ENCODE data around the gene NTNG1.

NTNG1 gene

DNA sequence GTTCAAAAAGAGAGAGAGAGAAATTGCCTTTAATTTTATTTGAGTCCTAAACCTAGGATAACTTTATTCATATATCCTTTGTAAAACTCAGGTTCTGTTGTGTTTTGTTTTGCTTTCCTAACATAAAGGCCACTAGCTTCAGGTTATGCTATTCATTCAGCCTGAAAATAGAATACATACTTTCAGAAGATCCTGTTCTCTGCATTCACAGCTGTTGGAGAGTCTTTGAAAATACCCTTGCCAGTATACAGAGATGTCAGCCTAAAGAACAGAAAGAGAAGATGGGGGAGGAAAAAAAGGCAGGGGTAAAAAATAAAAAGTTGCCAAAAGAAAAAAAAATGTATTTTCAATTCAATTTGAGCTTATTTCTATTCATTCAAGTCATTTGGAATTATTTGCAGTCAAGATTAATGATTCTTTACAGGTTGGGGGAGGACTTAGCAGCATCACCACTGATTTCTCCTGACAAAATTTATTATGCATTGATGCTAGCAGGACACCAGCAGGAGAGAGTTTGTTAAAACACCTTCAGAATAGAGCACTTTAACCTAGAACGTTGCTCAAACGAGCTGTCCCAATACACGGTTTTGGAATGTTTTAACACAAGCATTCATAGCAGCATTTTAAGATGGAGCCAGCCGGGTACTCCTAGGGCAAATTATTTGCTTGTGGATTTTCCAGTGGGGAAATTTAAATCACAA lies 318.5 kb downstream of the NTNG1 start:
- DNase-seq (ENCODE audit: low read depth): no peak

DNA sequence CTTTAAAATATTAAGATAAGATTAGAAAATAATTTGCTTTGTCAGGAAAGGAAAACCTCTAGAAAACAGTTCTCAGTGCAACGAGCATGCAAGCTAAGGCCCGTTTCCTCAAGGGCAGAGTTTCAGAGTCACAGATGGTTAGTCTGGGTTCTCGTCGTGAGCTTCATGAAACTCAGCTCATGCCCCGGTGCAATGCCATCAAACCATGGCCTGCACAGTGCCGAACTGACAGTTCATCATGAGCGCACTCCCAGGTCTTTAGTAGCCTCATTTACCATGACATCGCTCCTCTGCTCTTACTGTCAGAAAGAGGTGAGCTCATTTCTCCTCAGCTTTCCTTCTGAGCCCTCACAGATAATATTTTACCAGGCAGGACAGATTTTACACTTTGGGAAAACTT lies 319.2 kb downstream of the NTNG1 start:
- DNase-seq (ENCODE audit: low read depth): no peak

DNA sequence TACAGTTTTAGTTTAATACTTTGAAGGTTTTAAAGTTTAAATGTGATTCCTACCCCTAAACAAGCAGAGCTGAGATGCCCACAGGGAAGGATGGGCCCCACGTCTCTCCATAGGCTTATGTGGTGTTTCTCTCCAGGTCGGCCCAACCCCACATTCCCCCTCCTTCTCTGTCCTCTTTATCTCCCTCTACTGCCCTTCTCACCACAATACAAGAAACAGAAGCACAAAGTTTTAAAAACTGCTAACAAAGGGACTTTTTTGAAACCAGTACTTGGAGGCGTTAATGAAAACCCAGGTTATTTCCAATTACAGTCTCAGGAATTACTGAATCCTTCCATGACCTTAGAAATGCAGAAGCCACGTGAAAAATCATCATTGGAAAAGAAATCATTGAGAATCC lies 324.0 kb downstream of the NTNG1 start:
- no peak for DNase-seq (ENCODE audit: low read depth)

DNA sequence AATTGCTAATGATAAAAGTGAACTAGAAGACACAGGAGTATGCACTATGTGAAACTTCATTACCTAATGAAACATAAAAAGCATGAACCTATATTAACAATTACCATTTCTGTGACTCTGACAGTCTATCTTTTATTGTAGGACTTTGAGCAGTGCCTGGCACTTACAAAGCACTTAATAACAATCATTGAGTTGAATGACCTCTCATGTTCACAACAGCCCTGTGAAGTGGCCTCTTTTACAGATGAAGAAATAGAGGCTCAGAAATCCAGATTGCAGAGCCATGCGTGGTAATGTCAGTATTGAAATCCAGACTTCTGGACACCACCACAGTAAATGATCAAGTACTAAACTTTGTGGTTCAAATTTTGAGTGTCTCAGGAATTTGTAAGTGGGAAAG lies 326.4 kb downstream of the NTNG1 start:
- no peak for DNase-seq (ENCODE audit: low read depth)

DNA sequence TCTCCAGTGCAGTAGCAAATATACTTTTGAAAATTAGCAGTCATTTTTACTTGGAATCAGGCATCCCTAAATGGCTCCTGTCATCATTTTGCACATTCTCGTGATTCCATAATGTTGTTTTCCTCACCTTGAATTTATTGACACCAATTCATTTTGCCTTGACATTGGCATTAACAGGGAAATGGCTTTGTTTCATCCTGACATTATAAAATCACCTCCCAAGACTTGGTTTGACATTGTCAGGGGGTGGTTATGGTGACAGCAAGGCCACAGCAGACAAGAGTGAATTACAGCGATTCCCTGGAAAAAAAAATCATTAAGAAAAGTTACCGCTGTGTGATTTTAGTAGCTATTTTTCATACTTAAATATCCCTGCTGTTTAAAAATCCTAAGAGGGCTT lies 327.0 kb downstream of the NTNG1 start:
- DNase-seq (ENCODE audit: low read depth): no peak

DNA sequence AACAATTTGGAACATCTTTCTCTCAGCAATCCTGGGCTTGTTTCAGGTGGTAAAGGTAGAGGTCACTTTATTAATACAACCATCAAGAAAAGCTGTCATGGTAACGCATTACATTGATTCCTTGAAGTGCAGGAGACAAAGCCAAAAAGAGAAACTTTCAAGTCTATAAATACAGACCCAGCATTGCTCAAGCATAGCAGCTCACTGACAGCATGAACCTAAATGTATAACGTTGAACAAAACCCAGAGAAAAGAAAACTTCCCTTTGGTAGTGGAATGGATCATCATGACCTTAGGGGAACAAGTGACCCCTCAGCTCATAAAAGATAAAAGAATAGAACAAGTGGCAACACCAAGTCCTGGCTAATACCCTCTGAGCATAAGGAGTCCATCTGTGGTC lies 332.2 kb downstream of the NTNG1 start:
- DNase-seq (ENCODE audit: low read depth): no peak

DNA sequence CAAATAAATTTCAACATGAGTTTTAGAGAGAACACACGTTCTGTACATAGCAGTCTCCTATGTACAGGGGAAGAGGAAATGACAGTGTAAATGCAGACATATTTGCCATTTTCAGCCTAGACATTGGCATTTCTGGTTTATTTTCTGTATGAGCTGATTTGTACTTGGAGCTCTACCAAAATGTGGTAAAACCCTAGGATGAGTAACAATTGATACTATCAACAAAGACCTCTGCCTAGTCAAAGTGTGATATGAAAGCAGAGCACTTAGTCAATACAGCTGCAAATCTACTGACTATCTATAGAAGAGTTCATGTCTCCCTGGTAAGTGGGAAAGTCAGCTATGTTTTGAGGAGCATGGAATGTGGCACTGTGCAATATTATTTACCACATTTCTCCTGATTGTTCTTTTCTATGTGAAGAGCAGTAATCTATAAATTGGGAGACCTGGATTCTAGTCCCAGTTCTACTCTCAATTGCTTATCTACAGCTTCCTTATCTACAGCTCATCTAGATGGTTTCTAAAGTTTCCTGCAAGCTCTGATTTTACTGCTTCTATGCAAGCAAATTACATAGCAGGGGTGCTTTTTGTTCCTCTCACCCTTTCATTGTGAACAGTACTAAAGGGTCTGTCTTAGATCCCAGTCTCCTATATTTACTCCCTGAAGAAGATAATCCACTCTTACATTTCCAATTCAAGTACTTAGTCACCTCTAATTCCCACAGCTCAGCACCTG lies 334.2 kb downstream of the NTNG1 start:
- DNase-seq (ENCODE audit: low read depth): no peak

DNA sequence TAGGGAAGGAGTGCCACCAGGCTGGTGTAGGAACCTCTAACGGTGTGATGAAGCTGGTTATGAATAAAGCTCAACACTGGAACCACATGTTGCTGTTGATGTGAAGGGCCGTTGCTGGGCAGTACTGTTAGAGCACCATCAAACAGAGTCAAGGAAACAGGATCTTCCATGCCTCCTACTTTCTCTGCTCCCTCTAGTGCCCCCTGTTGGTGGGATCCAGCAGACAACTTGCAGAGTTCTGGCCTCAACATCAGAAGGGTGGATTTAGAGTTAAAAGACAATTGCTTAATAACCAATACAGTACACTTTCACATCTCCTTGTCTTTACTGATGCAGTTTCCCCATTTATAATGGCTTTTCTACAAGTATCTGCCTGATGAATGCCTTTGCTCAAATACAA lies 336.4 kb downstream of the NTNG1 start:
- DNase-seq (ENCODE audit: low read depth): no peak

DNA sequence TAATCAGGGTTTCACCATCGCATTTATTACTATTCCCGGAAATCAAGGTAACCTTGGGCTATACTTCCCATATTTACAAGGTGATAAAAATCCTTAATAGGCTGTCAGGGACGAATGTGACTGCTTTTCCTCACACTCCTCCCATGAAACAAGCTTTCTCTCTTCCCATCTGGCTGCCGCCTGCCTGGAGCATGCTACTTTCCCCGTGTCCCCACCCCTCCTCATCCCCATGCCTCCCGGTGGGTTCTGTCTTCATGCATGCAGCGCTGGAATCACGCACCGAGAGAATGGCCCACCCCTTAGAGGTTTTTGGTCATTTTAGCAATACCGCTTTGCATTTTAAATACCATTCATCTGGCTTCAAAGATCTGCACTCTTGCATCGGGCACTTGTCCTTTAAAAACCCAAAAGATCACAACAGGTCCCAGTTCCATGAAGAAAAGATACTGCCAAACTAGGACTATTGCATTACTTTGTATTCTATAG lies 339.1 kb downstream of the NTNG1 start:
- DNase-seq (ENCODE audit: low read depth): no peak

DNA sequence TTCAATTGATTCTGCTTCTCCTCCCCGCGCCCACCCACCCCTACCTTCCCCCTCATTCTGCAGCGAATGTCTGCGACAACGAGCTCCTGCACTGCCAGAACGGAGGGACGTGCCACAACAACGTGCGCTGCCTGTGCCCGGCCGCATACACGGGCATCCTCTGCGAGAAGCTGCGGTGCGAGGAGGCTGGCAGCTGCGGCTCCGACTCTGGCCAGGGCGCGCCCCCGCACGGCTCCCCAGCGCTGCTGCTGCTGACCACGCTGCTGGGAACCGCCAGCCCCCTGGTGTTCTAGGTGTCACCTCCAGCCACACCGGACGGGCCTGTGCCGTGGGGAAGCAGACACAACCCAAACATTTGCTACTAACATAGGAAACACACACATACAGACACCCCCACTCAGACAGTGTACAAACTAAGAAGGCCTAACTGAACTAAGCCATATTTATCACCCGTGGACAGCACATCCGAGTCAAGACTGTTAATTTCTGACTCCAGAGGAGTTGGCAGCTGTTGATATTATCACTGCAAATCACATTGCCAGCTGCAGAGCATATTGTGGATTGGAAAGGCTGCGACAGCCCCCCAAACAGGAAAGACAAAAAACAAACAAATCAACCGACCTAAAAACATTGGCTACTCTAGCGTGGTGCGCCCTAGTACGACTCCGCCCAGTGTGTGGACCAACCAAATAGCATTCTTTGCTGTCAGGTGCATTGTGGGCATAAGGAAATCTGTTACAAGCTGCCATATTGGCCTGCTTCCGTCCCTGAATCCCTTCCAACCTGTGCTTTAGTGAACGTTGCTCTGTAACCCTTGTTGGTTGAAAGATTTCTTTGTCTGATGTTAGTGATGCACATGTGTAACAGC lies 339.9 kb downstream of the NTNG1 start:
- DNase-seq (ENCODE audit: low read depth): no peak

DNA sequence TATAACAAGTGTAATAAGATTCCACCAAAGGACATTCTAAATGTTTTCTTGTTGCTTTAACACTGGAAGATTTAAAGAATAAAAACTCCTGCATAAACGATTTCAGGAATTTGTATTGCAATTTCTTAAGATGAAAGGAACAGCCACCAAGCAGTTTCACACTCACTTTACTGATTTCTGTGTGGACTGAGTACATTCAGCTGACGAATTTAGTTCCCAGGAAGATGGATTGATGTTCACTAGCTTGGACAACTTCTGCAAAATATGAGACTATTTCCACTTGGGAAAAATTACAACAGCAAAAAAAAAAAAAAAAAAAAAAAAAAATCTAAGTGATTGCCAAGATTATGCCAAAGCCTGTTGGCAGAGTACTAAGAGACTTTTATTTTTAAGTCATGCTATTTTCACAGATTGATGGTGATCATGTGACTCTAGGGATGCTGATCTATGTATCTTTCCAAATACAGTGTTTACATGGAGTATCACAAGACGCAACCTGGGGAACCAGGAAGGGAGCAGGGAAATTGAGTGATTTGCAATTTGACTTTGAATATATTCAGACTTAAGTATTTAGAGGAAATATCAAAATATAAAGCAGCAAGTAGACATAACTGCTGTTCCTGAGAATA lies 341.0 kb downstream of the NTNG1 start:
- DNase-seq (ENCODE audit: low read depth): no peak

DNA sequence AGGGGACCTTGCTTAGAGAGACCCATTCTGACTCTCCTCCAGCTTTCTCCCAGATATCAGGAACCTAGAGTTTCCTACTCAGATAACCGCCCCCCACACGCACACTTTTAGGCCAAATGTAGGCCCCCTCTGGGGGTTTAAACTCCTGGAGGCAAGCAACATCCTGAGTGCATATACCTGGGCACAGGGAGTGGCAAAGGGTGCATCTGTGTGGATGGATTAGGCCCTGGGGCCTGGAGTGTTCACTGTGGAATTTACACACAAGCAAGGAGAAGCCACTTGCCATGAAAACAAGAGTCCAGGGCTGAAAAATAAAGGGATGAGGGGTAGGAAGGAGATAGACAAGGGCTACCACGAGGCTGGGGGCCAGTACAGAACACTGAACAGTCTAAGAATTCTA lies 343.1 kb downstream of the NTNG1 start:
- no peak for DNase-seq (ENCODE audit: low read depth)

DNA sequence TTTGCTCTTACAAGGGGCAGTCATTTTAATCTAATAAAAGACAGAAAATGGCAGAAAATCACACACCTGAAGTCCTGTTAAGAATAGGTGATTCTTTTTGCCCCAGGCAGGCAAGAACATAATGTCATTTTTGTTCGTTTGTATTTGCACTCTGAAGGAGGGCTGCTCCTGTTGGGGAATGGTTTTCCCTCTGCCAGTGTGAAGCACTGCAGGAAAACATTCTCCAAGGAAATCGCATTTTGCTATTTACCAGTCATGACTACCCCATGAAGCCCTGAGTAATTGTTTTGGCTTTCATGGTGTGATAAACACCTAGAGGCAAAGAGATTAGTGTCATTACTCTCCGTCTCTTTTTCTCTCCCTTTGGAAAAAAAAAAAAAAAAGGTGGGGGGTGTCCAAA lies 345.5 kb downstream of the NTNG1 start:
- DNase-seq (ENCODE audit: low read depth): no peak

DNA sequence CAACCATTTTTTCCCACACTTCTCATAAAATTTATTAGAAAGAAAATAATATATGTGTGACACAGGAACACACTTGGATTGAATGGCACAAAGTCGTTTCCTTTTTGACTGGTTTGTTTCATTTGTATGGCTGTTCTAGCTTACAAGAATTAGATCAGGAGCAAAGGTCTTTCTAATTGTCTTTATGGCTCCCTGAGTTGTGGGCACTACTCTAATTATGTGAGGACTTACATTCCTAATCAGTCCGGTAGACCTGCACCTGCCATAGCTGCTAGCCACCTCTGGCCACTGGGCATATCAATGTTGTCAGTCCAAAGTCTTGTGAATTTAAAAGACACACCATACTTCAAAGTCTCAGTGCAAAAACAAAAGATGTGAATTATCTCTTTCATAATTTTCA lies 346.7 kb downstream of the NTNG1 start:
- no peak for DNase-seq (ENCODE audit: low read depth)

DNA sequence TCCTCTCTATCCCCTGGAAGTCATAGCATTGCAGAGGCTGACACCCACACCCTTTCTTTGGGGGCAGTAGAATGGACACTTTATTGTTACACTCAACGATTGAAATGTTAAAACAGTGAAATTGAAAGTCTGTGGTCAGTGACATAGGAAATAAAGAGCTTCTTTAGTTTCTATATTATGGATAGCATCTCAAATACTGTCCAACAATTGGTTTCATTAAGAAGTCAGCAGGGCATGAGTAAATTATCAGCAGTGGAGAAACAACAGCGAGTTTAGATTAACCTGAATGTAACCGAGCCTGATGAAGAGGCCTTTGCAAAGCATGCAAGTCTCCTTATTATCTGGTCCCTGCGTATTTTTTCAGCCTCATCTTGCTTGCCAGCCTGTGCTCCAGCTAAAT lies 350.7 kb downstream of the NTNG1 start:
- no peak for DNase-seq (ENCODE audit: low read depth)

DNA sequence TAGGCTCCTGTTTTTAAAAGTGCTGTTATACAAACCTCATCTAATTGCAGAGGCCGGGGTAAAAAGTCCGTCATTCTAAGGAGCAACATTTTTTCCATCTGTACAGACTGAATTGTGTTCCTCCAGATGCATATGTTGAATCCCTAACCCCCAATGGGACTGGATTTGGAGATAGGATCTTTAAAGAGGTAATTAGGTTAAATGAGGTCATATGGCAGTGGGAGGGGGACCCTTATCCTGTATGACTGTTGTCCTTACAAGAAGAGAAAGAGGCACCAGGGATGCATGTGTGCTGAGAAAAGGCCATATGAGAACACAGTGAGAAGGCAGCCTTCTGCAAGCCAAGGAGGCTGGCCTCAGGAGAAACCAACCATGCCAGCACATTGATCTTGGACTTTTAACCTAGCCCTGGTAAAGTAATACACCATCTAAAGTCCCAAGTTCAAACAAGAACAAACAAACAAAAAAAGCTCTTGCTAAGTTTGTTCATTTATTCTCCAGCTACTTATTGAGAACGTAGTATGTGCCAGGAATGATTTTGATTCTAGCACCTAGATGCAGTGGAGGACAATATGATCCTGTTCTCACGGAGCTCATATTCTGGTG lies 352.4 kb downstream of the NTNG1 start:
- DNase-seq (ENCODE audit: low read depth): no peak

DNA sequence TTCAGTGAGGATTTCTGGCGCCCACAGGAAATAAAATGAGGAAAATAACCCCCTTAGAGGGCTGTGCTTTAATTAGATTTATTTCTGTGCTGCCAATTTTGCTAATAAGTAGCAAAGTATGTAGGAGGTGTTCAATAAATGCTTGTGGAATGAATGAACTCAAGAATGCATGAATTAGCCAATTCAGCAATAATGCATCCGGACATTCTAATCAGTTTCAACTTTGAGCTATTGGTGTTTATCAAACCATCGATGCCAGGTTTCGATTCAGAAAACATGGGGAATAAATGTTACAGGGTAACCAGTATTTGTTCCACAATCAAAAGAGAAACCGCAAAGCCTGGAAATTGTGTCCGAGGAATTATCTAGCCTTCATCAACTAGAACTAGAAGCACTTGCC lies 353.2 kb downstream of the NTNG1 start:
- no peak for DNase-seq (ENCODE audit: low read depth)

DNA sequence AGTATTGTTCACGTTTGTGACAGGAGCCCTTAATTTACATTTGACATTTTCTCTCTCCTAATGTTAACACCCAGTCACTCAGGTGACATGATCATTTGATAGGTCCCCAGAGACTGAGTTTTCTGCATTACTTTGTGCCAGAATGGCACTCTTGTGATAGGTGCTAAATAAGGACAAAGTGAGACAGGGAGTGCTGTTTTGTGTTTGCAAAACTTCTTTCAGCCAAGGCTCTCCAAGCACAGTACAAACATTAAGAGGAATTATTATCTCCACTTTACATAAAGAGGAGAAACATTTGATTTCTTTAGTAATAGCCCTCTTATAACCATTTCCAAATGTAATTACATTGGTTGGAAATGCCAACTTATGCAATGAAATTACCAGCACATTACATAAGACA lies 355.2 kb downstream of the NTNG1 start:
- DNase-seq (ENCODE audit: low read depth): no peak

DNA sequence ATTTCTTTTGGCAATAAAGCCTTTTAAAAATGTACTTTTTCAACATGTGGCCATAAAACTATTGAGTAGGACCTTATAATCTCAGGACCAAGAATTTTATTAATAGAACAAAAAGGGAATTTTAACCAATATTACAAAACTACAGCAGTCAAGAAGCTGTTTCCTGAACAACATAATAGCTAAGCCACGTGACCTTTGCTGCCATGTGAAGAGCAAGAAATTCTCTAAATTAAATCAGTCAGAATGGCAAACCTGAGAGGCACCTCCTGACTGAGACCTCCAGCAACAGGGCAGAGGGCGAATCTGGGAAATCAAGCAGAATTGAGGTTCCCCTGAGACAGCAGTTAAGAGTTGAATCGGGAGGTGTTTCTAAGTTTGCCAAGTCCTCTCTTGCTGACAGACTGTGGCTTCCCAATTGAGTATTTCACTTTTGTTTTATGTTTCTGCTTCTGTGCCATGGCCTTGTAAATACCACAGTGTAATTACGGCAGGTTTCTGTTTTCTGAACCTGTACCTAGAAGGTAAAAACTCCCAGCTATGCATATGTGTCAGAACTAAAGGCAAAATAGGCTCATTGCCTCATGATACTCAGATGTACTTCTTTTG lies 358.4 kb downstream of the NTNG1 start:
- DNase-seq (ENCODE audit: low read depth): no peak

DNA sequence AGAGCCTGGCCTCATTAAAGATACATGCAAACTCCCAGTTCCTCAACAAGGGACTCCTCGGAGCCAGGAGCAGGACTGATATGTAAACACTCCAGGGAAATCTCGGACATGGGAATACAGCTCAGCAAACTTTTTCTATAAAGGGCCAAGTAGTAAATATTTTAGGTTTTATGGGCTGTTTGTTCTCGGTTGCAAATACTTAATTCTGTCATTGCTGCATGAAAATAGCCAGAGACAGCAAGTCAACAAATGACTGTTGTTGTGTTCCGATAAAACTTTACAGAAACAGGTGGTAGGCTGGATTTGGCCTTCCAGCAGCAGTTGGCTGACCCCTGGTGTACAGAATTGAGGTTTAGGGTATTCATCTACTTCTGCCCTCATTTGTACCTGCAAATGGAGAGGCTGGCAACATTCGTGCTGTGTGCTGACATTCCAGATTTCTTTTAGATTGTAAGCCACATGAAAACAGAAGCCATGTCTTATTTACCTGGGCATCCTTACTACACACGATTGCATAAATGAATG lies 360.3 kb downstream of the NTNG1 start:
- no peak for DNase-seq (ENCODE audit: low read depth)

DNA sequence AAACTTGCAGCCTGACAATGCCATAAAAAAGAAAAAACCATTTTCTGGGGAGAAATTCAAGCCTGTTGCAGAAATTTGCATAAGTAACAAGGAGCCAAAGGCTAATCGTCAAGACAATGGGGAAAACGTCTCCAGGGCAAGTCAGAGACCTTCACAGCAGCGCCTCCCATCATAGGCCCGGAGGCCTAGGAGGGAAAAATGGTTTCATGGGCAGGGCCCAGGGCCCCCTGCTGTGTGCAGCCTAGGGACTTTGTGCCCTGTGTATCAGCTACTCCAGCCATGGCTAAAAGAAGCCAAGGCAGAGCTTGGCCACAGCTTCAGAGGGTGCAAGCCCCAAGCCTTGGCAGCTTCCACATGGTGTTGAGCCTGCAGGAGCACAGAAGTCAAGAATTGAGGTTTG lies 369.5 kb downstream of the NTNG1 start:
- no peak for DNase-seq (ENCODE audit: low read depth)
